IPS-NIHi7 (cell line): Measurements from ENCODE around the gene FAM83F.
A peak's percentile ranks its signal among the peaks of the same experiment; 100 is the strongest.

Experiments used
- DNase-seq: peaks from one replicate; pipeline ENCODE4 v3.0.0; 2012; ENCODE audit warnings: mixed read lengths; ENCODE audit errors: extremely low spot score

Gene FAM83F

DNA sequence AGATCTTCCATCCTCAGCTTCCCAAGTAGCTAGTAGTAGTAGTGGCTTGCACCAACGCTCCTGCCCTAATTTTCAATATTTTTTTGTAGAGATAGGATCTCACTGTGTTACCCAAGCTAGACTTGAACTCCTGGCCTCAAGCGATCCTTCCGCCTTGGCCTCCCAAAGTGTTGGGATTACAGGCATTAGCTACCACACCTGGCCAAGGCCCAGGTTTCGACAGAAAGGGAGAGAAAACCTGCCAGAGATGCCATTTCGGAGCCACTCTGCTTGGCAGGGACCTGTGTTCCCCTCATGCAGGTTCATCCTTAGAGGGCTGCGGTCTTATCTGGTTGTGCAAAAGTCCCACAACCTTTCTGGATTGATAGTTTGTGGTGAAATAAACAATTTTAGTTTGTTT, 41.4 kb downstream of the FAM83F start:
- no peak for DNase-seq

DNA sequence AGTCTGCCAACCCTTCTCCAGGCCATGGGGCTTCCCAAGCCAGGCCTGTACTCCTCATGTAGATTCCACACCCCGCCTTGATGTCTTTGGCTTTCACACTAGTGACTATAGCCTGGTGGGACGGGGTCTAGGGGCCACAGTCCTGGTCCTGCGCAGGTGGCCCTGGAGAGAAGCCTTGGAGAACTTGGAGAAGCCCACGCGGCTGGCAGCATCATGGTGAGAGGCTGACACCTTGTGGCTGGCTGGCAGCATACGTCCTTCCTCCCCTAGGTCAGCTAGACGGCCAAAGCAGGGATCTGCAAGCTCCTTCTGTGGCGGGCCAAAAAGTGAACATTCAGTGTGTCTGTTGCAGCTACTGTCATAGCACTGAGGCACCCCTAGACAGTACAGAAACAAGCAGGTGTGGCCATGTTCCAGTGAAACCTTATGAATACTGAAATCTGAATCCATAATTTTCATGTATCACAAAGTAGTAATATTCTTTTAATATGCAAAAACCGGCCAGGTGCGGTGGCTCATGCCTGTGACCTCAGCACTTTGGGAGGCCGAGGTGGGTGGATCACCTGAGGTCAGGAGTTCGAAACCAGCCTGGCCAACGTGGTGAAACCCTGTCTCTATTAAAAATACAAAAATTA, 42.0 kb downstream of the FAM83F start:
- peak; percentile 81 for DNase-seq

DNA sequence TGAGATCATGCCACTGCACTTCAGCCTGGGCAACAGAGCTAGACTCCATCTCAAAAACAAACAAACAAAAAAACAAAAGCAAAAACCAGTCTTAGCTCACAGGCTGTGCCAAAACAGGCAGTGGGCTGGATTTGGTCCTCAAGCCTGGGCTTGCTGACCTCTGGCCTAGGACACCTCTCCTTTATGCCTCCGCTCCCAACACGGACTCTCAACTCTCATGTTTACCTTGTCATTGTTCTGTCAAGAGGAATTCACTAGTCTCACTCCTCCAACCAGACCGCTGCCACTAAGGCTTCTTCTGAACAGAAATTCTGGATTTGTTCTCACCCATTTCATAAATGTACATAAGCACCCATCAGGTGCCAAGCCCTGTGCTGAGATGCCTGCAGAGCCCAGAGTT, 42.6 kb downstream of the FAM83F start:
- DNase-seq = no peak

DNA sequence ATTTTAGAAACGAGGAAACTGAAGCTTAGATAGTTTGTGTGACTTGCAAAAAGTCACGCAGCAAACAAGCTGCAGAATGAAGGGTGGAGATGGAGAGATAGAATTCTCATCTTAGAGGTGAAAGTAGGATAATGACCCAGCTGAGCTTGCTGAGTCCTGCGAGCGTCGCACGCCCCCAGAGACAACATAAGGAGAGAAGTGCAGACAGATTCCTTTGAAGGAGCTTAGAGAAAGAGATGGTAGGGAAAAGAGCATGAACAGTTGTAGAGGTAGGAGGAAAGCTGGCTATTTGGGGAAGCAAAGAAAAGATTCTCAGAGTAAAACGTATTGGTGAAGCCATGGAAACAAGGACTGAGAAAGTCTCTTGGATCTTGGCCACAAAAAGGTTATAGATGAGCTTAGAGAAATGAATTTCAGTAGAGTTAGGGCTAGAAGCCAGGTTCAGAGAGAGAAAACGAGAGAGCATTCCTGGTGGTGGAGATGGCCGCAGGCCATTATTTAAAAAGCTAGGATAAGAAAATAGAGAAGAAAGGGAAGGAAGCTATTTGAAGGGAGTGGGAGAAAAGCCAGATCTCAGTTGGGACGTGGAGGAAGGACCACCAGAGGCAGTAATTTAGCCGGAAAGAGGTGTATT, 44.8 kb downstream of the FAM83F start:
- no peak for DNase-seq

DNA sequence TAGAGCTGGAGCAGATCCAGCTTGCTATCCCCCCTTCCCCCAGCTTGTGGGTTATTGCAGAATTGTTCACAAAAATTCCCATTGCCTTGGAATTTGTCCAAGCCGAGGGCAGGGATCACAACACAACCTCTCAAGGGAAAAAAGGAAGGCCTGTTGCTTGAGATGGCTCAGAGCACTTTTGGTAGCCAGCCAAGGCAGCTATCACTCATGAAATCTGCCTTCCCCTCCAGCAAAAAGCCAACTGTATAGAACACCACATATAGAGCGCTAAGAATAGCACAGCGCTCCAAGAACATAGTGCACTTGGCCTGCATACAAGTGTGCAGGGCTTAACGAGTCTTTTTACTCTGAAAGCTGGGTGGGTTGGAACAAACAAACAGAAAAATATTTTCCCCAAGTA, 46.2 kb downstream of the FAM83F start:
- no peak for DNase-seq

DNA sequence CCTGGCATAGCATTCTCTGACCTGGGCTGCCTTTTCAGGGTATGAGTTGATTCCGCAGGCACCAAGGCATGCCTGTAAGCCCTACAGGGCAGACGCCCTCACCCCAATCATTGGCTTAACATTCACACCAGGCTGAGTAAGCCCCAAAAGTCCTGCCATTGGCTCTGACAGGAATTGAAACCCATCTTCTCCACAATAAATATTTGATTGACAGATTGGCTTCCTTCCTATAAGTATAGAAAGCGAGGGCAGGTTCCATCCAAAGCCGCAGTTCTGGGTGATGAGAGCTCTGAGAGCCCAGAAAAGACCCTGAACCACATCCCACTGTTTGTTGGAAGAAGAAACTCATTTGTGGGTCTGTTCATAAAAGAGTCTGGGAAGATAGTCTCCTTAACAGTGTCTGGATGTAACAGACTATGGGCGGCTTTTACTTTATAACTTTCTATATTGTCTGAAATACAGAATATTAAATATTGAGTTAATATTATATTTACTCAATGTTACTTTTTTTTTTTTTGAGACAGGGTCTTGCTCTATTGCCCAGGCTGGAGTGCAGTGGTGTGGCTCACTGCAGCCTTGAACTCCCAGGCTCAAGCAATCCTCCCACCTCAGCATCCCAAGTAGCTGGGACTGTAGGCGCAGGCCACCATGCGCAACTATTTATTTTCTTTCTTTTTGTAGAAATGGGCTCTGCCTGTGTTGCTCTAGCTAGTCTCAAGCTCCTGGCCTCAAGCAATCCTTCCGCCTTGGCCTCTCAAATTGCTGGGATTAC, 46.8 kb downstream of the FAM83F start:
- no peak for DNase-seq

DNA sequence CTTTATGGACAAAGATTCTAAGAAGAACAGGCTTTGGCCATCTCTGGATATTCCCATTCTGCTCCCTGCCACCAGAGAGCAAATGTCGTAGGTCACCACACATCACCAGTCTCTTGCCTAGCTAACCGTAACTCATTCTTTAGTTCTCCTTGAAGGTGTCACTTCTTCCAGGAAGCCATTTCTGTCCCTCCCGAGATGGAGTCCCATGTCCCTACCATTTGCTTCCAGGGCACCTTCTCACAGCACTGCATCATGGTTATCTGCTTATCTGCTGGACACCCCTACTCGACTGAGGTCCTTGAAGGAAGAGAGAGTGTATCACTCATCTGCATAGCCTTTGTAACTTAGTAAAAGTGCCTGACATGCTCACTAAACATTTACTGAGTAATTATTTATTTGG, 47.6 kb downstream of the FAM83F start:
- DNase-seq = no peak

DNA sequence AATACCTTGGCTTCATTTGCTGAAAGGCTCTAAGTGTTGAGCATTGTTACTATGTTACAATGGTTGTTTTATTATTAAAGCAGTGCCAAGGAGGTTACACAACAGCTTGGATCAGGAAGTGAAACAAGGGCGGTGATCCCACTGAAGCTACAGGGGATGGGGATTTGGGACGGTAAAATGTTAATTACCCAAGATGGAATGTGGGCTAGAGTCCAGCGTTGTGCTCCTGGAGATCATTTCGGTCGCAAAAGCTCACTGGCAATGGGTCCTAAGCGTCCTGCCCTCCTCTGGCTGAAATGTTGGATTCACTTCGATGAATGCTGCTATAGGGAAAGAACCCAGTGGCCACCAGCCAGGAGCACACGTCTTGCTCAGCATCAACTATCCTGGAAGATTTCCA, 48.3 kb downstream of the FAM83F start:
- no peak for DNase-seq

DNA sequence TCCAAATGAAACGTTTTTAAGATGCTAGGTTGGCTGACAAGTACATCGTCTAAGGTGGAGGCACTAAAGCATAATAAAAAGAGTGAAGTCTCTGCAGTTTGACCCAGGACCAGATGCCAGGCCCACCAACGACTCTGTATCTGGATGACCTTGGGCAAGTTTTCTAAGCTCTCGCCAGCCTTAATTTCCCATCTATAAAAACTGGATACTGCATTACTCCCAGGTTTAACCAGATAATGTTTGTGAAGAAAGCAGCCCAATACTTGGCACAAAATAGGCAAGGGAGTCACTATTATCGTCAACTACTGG, 49.0 kb downstream of the FAM83F start:
- DNase-seq = no peak

DNA sequence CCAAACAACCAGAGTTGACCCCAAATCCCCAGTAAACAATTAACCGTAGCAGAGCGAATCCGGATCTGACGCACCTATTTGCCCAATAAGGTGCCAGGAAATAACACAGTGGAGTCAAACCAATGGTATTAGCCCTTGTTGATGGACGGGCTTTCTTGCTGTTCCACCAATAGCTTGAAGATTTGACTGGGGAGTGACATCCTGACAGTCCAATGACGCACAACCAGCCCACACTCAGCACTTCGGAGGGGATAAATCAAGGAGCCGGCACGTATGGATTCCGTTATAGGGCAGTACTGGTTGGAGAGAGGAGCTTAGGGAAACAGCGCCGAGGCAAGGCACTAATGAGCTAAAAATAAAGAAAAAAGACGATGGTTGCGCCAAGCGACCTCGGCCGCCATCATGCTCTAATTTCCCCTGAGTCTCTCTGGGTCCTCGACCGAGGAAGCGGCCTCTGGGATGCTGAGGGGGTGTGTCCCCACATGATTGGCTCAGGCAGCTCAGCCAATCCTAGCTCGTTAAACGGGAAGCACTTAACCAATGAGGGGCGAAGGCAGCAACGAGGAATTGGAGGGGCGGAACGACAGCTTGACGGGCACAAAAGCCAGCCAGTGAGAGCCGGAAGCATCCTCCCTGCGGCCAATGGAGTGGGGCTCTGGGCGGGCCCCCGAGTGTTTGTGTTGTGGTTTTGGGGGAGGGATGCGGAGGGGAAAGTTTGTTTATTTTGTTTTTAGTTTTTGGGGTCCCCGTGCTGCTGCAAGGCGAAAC, 49.5 kb downstream of the FAM83F start:
- DNase-seq = peak; percentile 98

DNA sequence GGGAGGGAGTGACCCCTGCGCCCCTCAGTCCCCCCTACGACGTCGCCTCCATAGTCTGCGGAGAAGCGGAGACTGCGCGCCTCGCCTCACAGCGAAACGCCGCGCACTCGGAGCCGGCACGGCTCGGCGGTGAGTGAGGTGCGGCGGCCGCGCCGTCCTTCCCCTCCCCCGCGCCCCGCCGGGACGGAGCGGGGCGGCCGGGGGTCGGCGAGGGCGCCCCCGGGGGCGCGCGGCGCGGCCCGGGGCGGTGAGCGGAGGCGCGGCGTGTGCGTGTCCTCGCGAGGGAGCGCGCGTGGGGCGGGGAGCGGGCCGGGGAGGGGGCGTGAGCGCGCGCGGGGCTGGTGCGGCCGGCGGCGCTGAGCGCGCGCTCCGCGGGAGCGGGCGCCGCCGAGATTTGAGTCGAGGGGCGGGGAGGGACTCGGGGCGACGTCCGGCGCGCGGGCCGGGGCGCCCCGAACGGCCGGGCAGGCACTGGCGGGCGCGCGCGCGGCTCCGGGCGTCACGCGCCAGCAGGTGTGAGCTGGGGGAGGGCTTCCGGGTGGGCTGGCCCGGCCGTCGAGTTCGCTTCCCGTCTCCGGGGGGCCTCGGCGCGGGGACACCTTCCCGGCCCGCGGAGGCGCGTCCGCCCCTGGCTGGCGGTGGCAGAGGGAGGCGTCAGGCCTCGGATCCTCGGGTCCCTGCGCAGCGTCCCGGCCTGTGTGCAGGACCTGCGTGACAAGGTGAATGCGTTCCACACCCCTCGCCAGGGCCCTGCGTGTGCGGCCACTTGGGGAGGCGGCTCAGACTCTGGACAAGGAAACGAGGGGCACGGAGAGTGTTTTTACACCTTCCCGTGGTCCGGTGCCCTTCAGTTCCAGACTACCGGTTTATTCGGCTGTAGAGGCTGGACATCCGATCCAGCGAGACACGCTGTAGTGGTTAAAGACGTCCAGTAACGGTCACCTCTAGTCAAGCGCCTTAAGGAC, 50.4 kb downstream of the FAM83F start:
- DNase-seq = peak; percentile 67

DNA sequence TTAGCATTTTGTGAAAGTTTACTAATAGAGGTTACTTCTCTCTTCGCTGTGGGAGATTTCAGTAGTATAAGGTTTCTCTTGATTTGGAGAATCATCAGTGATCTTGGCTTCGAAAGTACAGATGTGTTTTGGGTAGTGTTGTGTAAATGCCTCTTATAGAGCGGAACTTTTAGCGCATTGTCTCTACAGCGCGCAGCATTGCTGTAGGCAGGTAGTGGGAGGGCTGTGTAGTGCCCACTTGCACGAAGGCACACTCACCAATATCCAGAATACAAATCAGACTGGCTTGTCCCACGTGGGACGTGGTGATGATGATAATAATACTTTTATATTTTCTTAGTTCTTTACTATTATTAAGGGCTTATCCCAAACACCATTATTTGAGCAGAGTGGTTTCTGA, 51.4 kb downstream of the FAM83F start:
- DNase-seq = no peak

DNA sequence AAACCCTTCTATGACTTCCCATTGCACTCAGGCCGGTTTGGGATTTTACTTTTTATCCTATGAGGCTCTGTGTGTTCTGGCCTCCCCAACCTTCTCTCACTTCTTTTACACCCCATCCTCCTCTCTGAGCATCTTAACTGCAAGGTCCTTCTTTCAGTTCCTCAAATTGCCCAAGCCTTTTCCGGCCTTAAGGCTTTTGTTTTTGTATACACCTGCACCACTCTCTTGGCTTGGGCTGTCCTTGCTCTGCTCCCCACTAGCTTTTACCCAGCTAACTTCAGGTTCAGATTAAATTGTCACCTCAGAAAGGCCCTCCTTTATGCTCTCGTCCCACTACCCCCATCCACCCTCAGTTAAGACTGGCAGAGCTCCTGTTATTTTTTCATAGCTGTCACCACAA, 55.5 kb downstream of the FAM83F start:
- peak; percentile 3 for DNase-seq

DNA sequence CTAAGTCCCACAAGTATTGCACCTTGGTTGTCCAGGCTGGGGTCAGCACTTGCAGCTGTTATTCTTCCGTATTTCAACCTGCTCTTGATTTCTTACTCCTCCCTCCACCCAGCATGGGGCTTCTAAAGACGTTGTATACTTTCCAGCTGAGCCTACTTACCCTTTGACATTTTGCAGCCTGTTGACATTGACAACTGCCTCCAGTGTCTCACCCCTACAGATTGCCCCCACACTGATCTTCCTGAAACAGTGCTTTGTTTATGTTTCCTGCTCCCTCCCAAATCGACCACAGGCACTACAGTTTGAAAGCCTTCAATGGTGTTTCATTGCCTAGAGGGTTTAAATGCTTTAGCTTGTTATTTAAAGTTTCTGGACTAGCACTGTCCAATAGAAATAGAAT, 56.6 kb downstream of the FAM83F start:
- DNase-seq = peak; percentile 3

DNA sequence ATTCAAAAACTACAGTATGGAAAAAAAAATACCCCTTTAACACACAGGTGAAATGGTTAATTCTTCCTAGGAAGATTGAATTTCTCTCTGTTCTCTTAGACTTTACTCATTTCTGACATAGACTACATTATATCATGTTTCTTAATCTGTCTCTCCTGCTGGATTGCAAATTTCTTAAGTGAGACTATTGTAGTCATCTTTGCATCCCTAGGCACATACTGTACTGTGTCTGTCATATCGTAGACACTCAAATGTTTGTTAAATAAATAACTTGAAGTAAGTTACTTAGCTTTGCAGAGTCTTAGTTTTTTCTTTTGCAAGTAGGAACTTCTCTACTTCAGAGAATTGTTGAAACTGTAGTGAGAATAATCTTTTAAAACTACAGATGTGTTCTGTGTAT, 58.7 kb downstream of the FAM83F start:
- no peak for DNase-seq

DNA sequence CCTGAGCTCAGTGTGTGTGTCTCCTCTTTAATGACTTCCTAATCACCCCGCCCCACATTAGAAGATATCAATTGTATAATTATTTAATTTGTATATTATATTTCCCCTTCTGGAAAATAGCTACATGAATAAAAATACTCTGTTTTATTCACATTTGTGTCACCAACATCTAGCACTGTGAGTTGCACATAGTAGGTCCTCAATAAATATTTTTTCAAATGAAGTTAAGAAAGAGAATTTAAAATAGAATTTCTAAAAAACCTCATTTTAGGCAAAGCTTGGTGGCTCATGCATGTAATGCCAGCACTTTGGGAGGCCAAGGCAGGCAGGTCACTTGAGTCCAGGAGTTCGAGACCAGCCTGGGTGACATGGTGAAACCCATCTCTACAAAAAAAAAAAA, 59.7 kb downstream of the FAM83F start:
- no peak for DNase-seq

DNA sequence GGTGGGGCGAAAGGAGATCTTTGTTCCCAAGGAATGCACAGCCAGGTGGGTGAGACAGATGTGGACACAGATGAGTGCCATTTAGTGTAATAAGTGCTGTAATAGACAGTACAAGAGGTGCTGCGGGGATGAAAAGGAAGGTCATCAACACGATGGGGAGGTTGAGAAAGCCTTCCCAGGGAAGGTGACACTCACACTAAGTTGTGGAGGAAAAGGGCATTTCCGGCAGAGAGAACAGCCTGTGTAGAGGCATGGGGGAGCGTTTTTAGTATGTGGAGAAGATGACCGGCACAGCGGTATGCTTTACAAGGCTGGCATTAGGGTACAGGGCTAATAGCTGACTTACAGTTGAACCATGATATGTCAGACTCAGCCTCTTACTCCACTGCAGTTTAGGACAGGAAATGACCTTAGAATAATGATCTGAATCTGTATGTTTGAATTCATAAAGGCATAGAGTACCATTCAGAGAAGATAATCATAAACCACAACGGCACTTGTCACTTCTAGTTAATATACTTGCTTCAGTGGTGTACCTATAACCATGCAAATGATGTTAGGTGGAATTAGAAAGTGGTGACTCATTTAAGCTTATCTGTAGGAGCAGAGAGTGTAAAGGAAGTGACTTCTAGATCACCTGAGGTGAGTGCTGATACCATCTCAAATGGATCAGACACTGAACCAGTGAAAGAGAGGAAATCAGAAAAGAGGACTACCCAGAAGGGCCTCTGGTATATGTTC, 60.6 kb downstream of the FAM83F start:
- DNase-seq = no peak

DNA sequence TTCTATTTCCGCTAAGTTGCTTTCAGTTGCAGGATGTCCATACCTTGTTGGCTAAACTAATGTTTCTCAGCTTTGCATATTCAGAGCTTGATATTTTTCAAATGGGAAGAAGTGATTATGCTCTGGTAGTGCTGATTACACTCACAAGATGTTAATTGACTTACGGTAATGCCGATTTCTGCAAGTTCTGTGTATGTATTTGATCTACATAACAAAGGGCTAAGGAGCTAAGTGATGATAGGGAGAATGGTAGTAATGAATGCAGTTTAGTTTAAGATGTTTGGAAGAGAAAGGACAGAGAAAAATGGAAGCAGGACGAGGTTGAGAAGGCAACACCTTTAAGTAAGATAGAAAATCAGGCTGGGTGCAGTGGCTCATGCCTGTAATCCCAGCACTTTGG, 61.4 kb downstream of the FAM83F start:
- DNase-seq = no peak

DNA sequence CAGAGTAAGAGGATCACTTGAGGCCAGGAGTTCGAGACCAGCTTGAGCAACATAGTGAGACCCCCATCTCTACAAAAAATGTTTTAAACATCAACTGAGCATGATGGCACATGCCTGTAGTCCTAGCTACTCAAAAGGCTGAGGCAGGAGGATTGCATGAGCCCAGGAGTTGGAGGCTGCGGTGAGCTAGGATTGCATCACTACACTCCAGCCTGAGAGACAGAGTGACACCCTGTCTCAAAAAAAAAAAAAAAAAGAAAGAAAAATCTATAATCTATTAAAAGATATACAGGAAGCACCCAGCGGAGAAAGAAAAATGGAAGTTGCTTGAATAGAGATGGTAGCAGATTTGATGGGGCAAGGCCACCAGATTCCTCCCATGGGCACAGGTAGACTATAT, 61.8 kb downstream of the FAM83F start:
- no peak for DNase-seq

DNA sequence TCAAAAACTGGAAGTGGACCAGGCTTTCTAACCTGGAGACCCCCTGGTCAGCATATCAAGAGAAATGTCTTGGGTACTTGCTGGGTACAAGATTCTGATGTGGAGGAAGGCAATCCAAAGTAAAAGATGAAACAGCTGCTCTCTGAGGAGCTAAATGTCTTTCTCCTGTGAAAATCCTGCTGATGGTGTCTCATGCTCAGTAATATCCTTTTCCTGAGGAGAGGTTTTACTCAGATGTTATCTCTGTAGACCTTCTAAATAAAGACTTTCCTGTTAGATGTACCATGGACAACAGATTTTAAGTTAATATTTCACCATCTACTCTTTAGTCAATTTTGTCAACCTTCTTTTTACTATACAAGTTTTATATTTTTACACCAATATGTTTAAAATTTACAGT, 62.9 kb downstream of the FAM83F start:
- DNase-seq = no peak

DNA sequence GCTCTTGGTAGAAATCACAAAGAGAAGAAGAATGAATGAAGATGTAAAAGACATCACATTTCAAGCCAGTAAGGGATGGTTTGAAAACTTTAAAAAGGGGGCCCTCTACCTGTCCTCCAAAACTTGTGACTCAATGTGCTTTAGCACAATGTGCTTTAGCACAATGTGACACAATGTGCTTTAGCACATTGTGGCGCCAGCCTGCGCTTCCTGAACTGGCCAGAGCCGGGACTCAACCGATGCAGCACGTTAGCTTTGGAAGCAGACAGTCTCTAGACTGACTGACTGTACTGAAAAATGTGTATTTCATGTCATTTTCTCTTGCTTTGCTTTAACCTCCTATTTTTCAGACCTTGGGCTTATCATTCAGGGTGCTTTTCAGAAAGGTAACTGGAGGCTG, 63.5 kb downstream of the FAM83F start:
- DNase-seq = no peak
